Femur (tissue), 1 donor: Measurements from ENCODE around the gene NUP214.

Experiments
- DNase-seq: peaks from one replicate; pipeline ENCODE4 v3.0.0-alpha.2; 2017

The NUP214 gene

DNA sequence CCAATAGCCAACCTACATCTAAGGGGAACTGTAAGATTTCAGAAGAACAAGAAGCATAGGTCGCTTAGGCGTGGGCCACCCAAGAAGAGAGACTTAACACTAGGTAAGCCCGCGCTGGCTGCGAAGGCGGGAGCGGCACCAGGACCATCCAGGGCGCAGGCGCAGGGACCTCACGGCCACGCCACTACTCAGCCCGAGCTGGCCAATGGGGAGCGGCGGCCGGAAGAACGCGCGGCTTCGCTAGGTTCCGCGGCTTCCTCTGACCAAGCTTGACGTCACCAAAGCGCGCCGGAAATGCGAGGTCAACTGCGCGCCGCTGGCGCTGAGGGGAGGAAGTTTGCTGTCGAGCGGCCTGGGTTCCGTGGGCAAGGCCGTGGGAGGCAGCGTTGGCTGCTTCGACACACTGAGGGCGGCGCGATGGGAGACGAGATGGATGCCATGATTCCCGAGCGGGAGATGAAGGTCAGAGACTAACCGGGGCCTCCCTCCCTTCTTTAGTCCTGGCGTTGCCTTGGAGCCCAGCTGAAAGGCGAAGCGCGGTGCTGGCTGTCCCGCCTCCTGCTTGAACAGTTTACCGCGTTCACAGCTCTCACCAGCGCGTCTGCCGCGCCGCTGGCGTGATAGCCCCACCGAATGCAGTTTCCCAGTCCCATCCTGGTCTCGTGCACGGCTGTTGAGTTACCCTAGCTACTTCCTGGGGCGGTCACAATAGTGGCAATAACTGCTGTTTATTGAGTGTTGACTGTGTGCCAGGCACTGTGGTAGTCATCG is at the start of gene NUP214:
Gene NUP214, plus strand, starts transcription at position 299 of the 771 bp plus-strand sequence. Its CDS starts 119 bp downstream, at position 418.
- peak; percentile 99 for DNase-seq

DNA sequence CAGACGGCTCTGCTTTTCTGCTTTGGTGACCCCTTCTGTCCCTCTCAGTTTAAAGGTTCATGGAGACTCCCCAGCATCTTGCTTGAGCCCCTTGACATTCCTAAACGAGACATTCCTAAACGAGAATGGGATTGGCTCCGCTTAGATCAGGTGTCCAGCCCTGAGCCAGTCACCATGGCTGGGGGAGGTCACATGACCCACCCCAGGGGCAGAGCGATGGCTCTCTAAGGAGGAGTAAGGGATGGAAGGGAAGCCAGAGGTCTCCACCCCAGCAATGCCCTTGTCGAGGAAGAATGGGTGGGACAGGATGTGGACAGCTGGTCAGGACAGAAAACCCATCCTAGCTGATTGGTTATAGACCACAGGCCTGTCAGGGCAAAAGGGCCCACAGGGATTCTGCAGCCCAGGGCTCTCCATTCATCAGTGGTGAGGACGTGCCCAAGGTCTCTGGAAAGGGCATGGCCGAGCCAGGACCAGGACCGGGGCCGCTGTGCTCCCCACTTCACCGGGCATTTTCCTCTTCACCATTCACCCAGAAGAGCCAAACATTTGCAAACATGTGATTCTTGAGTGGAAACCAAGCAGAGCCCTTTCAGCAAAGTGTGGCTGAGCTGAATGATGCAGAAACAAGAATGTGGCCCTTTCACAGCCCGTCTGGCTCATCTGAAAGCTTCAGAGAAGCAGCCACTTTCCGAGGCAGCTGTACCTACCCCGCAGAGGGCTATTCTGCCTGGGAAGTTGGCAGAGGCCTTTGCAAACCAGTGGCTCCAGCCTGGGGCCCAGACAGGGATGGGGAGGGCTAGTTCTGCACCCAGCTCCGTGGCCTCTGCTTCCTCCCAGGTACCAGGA is 48.8 kb upstream of the NUP214 start:
- no peak for DNase-seq

GRCh38 chr9:131078427-131079366 is 46.7 kb upstream of the NUP214 start:
- no peak for DNase-seq

DNA sequence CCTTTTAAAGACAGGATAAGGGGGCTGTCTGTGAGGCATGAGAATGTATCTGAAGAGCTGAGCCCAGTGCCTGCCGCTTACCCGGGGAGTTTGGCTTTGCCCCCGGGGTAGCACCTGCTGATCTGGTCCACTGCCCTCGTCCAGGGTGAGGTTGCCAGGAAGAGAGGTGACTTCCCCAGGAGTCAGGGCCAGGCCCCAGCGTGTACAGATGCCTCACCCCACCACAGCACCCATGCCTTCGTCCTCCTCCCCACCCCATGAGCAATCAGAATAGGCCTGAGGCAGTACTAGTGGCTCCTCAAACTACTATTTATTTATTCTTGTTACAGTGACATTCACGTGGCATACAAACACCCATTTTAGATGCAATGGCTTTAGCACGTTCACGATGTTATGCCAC is 44.8 kb upstream of the NUP214 start:
- no peak for DNase-seq

- no peak for DNase-seq
These were observed 43.5 kb upstream of the NUP214 start for GRCh38 chr9:131081868-131082267.

DNA sequence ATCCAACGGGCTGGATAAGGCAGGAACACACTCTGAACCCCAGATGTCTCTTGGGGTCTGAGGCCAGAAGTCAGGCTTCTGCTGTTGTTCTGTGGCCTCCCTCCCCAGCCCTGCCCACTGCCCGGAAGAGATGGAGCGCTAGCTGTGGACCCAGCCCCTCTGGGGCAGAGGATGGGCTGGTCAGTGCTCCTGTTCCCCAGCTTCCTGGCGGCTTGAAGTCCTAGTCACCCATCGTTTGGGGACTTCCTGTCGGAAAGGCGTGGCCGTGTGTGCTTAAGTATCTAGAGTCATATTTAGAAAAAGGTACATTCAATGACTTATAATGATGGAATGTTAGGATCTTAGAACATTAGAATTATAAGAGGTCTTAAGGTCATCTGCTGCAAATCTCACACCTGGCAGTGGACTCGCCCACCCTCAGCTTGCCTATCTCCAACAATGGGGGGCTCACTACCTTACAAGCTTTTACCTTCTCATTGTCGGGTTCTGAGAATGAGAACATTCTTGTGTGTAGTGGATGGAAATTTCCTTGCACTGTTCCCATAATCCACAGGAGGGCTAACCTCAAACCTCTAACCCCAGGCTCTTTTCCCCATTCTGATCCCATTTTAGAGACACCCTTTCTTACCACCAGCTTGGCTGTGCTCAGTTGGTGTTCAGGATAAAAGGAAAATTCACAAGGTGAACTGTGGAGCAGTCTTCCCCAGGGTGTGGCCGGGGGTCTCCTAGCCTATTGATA is 42.4 kb upstream of the NUP214 start:
- DNase-seq: no peak

- DNase-seq: no peak
These were observed 40.6 kb upstream of the NUP214 start for GRCh38 chr9:131084661-131085369.

DNA sequence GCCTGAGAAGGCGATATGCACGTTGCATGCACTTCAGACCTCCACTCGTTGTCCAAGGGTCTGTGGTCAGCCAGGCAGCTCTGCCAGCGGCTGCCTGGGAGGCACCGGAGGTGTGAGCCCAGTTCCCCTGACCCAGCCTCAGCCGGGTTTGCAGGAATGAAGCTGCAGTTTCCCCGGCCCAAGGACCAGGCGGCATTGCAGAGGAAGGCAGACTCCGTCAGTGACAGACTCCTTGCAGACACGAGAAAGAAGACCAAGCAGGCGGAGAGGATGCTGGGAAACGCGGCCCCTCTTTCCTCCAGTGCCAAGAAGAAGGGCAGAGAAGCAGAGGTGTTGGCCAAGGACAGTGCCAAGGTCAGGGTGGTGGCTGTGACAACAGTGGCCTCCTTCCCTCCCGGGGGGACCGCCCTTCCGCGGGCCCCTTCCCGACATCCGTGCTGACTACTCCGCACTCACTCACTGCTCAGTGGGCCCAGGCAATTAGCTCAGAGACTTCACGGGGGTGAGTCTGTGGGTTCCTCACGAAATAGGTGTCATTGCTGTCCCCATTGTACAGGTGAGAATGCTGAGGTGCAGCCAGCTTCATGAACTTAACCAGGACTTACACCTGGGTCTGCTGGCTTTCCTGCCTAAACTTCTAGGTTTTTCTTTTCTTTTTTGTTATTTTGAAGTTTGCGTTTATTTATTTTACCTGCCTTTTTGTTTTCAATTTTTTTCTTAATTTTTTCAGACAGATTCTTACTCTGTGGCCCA is 39.8 kb upstream of the NUP214 start:
- DNase-seq: no peak

DNA sequence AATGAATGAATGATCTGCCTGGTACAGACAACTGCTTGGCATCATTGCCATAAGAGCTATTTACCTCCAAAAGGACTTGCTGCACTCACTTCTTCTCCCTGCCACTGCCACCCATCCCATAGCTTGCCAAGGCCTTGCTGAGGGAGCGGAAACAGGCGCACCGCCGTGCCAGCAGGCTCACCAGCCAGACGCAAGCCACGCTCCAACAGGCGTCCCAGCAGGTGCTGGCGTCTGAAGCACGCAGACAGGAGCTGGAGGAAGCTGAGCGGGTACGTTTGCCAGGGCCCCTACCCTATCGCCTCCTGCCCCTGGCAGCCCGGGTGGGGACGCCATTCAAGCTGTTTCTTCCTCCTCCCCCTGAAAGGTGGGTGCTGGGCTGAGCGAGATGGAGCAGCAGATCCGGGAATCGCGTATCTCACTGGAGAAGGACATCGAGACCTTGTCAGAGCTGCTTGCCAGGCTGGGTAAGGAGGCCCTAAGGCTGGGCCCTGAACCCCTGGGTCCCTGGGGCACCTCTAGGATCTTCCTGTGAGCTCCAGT is 38.0 kb upstream of the NUP214 start:
- no peak for DNase-seq

- no peak for DNase-seq
These were observed 35.2 kb upstream of the NUP214 start for GRCh38 chr9:131090025-131090787.

GRCh38 chr9:131091352-131091992 is 33.9 kb upstream of the NUP214 start:
- no peak for DNase-seq

GRCh38 chr9:131092030-131092429 is 33.4 kb upstream of the NUP214 start:
- DNase-seq: no peak

DNA sequence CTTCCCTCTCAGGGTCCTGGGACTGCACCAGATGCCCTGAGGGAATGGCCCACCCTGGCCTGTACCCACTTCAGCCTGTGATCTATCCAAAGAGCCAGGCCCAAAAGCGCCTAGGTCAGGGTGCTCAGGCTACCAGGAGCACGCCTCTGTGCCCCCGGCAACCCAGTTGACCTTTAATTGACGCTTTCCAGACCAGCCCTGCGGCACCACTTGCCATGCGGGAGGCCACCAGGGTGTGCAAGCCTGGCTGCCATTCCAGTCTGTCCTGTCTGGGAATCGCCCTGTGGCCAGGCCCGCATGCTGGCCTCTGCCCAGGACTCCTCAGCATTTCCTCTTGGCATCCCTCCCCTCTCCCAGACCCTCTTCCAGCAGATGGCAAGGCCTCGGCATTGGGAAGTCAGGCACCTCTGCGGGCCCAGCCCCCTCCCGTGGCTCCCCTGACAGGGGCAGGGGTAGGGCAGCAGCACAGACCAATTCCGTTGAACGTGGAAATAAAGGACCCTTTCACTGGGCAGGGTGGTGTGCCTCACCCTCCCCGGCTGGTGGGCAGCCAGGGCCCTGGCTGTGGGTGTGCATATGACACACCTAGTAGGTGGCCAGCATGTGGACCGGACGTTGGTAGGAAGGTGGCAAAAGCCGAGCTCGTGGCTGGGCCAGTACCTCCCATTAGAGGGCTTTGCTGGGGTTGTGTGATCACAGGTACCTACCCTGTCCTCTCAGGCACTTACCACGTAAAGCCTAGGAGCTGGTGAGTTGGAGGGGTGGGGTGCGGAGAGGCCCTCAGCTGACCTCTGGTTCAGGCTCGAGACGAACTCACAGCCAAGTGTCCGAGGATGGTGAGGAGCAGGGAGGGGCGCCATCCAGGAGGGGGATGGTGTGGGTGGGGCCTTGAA is 32.6 kb upstream of the NUP214 start:
- DNase-seq: no peak

GRCh38 chr9:131094015-131094414 is 31.4 kb upstream of the NUP214 start:
- no peak for DNase-seq

GRCh38 chr9:131094622-131095021 is 30.8 kb upstream of the NUP214 start:
- DNase-seq: peak; percentile 67

DNA sequence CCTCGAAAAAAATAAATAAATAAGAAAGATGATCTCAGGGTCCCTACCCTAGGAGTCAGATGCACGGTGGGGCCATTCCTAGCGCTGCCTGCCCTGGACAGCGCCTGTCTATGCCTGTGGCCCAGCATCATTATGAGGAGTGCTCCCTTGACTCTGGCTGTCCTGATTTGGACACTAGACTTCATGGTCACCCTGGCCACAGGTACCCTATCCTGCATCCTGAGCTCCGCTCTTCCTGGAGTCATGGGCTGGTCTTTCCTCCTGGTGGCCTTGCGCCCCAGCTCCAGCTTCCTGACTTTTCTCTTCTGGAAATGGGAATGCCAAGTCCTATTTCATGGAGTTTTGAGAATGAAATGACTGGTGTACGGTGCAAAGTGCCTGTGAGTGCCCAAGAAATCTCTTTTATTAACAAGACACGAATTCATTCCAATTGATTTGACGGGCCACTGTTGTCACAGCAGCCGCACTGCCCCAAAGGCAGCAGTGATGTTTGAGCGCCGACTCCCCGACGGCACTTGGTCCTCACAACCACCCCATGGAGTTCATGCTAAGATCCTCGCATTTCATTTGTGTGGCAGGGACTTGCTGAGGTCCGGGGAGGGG is 29.6 kb upstream of the NUP214 start:
- DNase-seq: no peak

GRCh38 chr9:131096269-131097125 is 28.9 kb upstream of the NUP214 start, which contains the start of gene AIF1L:
Gene AIF1L (plus strand): TSS chr9:131096531. CDS start chr9:131096630, 99 bp downstream.
- peak; percentile 67 for DNase-seq
